Activated CD8-positive, alpha-beta T cell treated with anti-CD3 and anti-CD28 coated beads for 36 hours (primary cell): ENCODE results near the gene PTDSS2. TPM values are rescaled to one million over a fixed set of nuclear protein-coding genes. Genes with fewer than 3 reads are reported as not detected.

Experiments
- ATAC-seq: fragments of 200-7000 bp; cut with Tn5 transposase; one replicate; pipeline ENCODE4 v1.10.0; 2021; ENCODE audit warnings: mild to moderate bottlenecking, moderate library complexity
- CTCF ChIA-PET: fragments of 350-600 bp; sonication (Branson Sonifier 250); formaldehyde crosslinking; loops from one replicate; lab custom pipeline; 2021; ENCODE audit warnings: antibody characterized with exemption; lab: Charles Lee
- POLR2A ChIA-PET: fragments of 350-600 bp; sonication (Branson Sonifier 250); formaldehyde crosslinking; loops from one replicate; lab custom pipeline; 2021; ENCODE audit warnings: antibody characterized with exemption; lab: Charles Lee
- DNase-seq: peaks from one replicate; pipeline ENCODE4 v3.0.0-alpha.2; 2020
- H3K27ac Mint-ChIP-seq: one replicate; pipeline ENCODE4 v1.8.0; 2021; ENCODE audit warnings: mild to moderate bottlenecking, mixed read lengths
- H3K27me3 Mint-ChIP-seq: one replicate; pipeline ENCODE4 v1.8.0; 2021; ENCODE audit warnings: mixed read lengths
- H3K36me3 Mint-ChIP-seq: one replicate; pipeline ENCODE4 v1.8.0; 2021; ENCODE audit warnings: low read depth, mixed read lengths
- H3K4me1 Mint-ChIP-seq: one replicate; pipeline ENCODE4 v1.8.0; 2021; ENCODE audit warnings: low read depth, mixed read lengths
- H3K4me3 Mint-ChIP-seq: one replicate; pipeline ENCODE4 v1.8.0; 2021; ENCODE audit warnings: mild to moderate bottlenecking, moderate library complexity, mixed read lengths
- H3K9me3 Mint-ChIP-seq: one replicate; pipeline ENCODE4 v1.8.0; 2021; ENCODE audit warnings: mixed read lengths
- CTCF ChIP-seq: fragments of 200-600 bp; IDR thresholded peaks from one replicate; pipeline ENCODE4 v1.8.0; 2022; ENCODE audit warnings: antibody characterized with exemption, mild to moderate bottlenecking
- intact Hi-C: fragments of 100-400 bp; cut with micrococcal nuclease; formaldehyde crosslinking; loops from one replicate; pipeline ENCODE4 v1.10.0; 2022
- total RNA-seq, 2 experiments: library from RNA; stranded (reverse); gene quantifications; one replicate each; pipeline ENCODE4 v1.2.3, GENCODE V29; 2021

PTDSS2 gene
- total RNA-seq, 2 experiments from 2014 or later, result 17.4 to 18.0 TPM

- no peak for TF ChIP-seq CTCF
- intact Hi-C loops, result no loop called here
- CTCF ChIA-PET, result interaction anchor here (0.9 to 1.3 kb wide), 3 partner anchors 45 to 222 kb away, joined by 3 to 4 read pairs (median 3); no protein-coding TSS in a partner anchor
- Mint-ChIP-seq H3K9me3 (no peaks in the 10 kb centered on the region), H3K27me3 (no peaks in the 10 kb centered on the region), H3K4me3 (no peak overlapping the region), H3K27ac (no peak overlapping the region), H3K4me1 (no peaks in the 10 kb centered on the region), H3K36me3 (no peaks in the 10 kb centered on the region)
- POLR2A ChIA-PET, result no interaction called here
- ATAC-seq, result no peak
- DNase-seq, result no peak
These were observed 22.7 kb downstream of the PTDSS2 start for GRCh38 chr11:472816-473215.

GRCh38 chr11:473415-473814 is 23.3 kb downstream of the PTDSS2 start:
- Mint-ChIP-seq H3K4me3 (no peak overlapping the region), H3K27ac (no peak overlapping the region), H3K27me3 (no peaks in the 10 kb centered on the region), H3K9me3 (no peaks in the 10 kb centered on the region), H3K36me3 (no peaks in the 10 kb centered on the region), H3K4me1 (no peaks in the 10 kb centered on the region)
- ATAC-seq, result no peak
- CTCF ChIA-PET, result interaction anchor here (0.9 to 1.3 kb wide), 3 partner anchors 45 to 223 kb away, joined by 3 to 4 read pairs (median 3); no protein-coding TSS in a partner anchor
- POLR2A ChIA-PET, result no interaction called here
- no peak for TF ChIP-seq CTCF
- DNase-seq, result no peak
- intact Hi-C loops, result no loop called here

- POLR2A ChIA-PET, result no interaction called here
- intact Hi-C loops, result no loop called here
These were observed 24.1 kb downstream of the PTDSS2 start for GRCh38 chr11:473962-474785.

GRCh38 chr11:474914-475506 is 24.9 kb downstream of the PTDSS2 start:
- ChIA-PET POLR2A (no interaction called here), CTCF (no interaction called here)
- Mint-ChIP-seq H3K9me3 (no peaks in the 10 kb centered on the region), H3K27me3 (no peaks in the 10 kb centered on the region), H3K4me1 (no peaks in the 10 kb centered on the region), H3K36me3 (no peaks in the 10 kb centered on the region), H3K4me3 (no peak overlapping the region), H3K27ac (no peak overlapping the region)
- ATAC-seq (no peak), DNase-seq (no peak)
- TF ChIP-seq CTCF, result no peak
- intact Hi-C loops, result no loop called here

More at GRCh38 chr11:473962-474785, 24.1 kb downstream of the PTDSS2 start:
- no peak for DNase-seq
- H3K4me1 Mint-ChIP-seq, result no peaks in the 10 kb centered on the region
- no peak for TF ChIP-seq CTCF
- no peaks in the 10 kb centered on the region for H3K36me3 Mint-ChIP-seq
- CTCF ChIA-PET, result interaction anchor here (1.1 to 1.3 kb wide), 2 partner anchors 44 to 223 kb away, joined by 3 read pairs; no protein-coding TSS in a partner anchor
- no peaks in the 10 kb centered on the region for H3K9me3 Mint-ChIP-seq
- no peaks in the 10 kb centered on the region for H3K27me3 Mint-ChIP-seq
- no peak overlapping the region for H3K4me3 Mint-ChIP-seq
- H3K27ac Mint-ChIP-seq, result no peak overlapping the region
- no peak for ATAC-seq

GRCh38 chr11:475941-476340 is 25.9 kb downstream of the PTDSS2 start:
- CTCF ChIA-PET, result no interaction called here
- Mint-ChIP-seq H3K36me3 (no peaks in the 10 kb centered on the region), H3K9me3 (no peaks in the 10 kb centered on the region), H3K4me3 (no peak overlapping the region), H3K4me1 (no peaks in the 10 kb centered on the region), H3K27me3 (no peaks in the 10 kb centered on the region), H3K27ac (no peak overlapping the region)
- DNase-seq, result no peak
- POLR2A ChIA-PET, result no interaction called here
- no peak for ATAC-seq
- intact Hi-C loops, result no loop called here
- no peak for TF ChIP-seq CTCF
